CD14-positive monocyte (primary cell): Measurements from ENCODE around the gene TBC1D19. TPM values are rescaled to one million over a fixed set of nuclear protein-coding genes. Genes with fewer than 3 reads are reported as not detected.

Experiments
- DNase-seq, 3 donors: peaks; one replicate each; pipeline ENCODE4 v3.0.0-alpha.2; 2011 to 2022
- H2AFZ ChIP-seq: 2 replicates; pipeline ENCODE4 v1.6.0; 2012; ENCODE audit warnings: mild to moderate bottlenecking, low read depth, low read length, inconsistent platforms; ENCODE audit not compliant: insufficient read depth, poor library complexity, severe bottlenecking
- H3K27ac ChIP-seq, 2 donors: 1 replicate in 1 of 2; 2 replicates in 1 of 2; pipeline ENCODE4 v1.5.1; 2012 to 2013; ENCODE audit warnings: low read length in 2 of 2, control low read depth in 1 of 2, inconsistent platforms in 1 of 2, low read depth in 1 of 2, mild to moderate bottlenecking in 1 of 2
- H3K27me3 ChIP-seq, 2 donors: one replicate each; pipeline versions ENCODE4 v1.6.0 to v1.6.1; 2011 to 2013; ENCODE audit warnings: low read length in 2 of 2; ENCODE audit not compliant: control insufficient read depth in 2 of 2, insufficient read depth in 2 of 2
- H3K36me3 ChIP-seq, 2 donors: replicated peaks in 1 of 2; 1 replicate in 1 of 2; 2 replicates in 1 of 2; pipeline versions ENCODE4 v1.5.1 to v1.6.1; 2012 to 2013; ENCODE audit warnings: low read length in 2 of 2, control low read depth in 1 of 2, inconsistent platforms in 1 of 2, mild to moderate bottlenecking in 1 of 2; ENCODE audit not compliant: insufficient read depth in 2 of 2, control insufficient read depth in 1 of 2
- H3K4me1 ChIP-seq, 2 donors: 1 replicate in 1 of 2; 2 replicates in 1 of 2; pipeline versions ENCODE4 v1.5.1 to v1.6.1; 2012 to 2013; ENCODE audit warnings: low read length in 2 of 2, control low read depth in 1 of 2, inconsistent platforms in 1 of 2, mild to moderate bottlenecking in 1 of 2, moderate library complexity in 1 of 2; ENCODE audit not compliant: insufficient read depth in 2 of 2, control insufficient read depth in 1 of 2
- H3K4me2 ChIP-seq: replicated peaks from 2 replicates; pipeline ENCODE3; 2012; ENCODE audit warnings: low read length, moderate library complexity, mild to moderate bottlenecking; ENCODE audit not compliant: poor library complexity, severe bottlenecking; ENCODE audit errors: extremely low read depth
- H3K4me3 ChIP-seq, 3 experiments: fragments of 200-600 bp in 1 of 3; sonication (generic) in 1 of 3; replicated peaks in 1 of 3; 1 replicate in 2 of 3; 2 replicates in 1 of 3; pipeline ENCODE4 v1.5.1; 2011 to 2013; ENCODE audit warnings: low read length in 3 of 3, mild to moderate bottlenecking in 3 of 3, control low read depth in 2 of 3, low read depth in 2 of 3, inconsistent platforms in 1 of 3, moderate library complexity in 1 of 3
- H3K79me2 ChIP-seq: 2 replicates; pipeline ENCODE4 v1.6.0; 2012; ENCODE audit warnings: mild to moderate bottlenecking, control low read depth, inconsistent platforms, low read length, moderate library complexity; ENCODE audit not compliant: insufficient read depth
- H3K9ac ChIP-seq: 2 replicates; pipeline ENCODE4 v1.6.0; 2017; ENCODE audit warnings: low read length, mild to moderate bottlenecking; ENCODE audit not compliant: insufficient read depth, poor library complexity, severe bottlenecking
- H3K9me3 ChIP-seq, 2 donors: replicated peaks in 1 of 2; 1 replicate in 1 of 2; 2 replicates in 1 of 2; pipeline versions ENCODE4 v1.5.1 to v1.6.1; 2012 to 2013; ENCODE audit warnings: low read length in 2 of 2, control low read depth in 1 of 2; ENCODE audit not compliant: control insufficient read depth in 1 of 2, insufficient read depth in 1 of 2
- H4K20me1 ChIP-seq: 2 replicates; pipeline ENCODE4 v1.6.0; 2012; ENCODE audit warnings: mild to moderate bottlenecking, low read length, control low read depth, moderate library complexity; ENCODE audit not compliant: insufficient read depth
- H3K27ac Mint-ChIP-seq, 7 donors: one replicate each; pipeline ENCODE4 v1.8.0; 2020; ENCODE audit warnings: mild to moderate bottlenecking in 7 of 7, mixed read lengths in 7 of 7, moderate library complexity in 6 of 7, inconsistent platforms in 2 of 7
- H3K27me3 Mint-ChIP-seq, 3 donors: one replicate each; pipeline ENCODE4 v1.8.0; 2021 to 2022; ENCODE audit warnings: low read depth in 3 of 3, mild to moderate bottlenecking in 3 of 3, mixed read lengths in 3 of 3, moderate library complexity in 3 of 3, inconsistent platforms in 1 of 3
- H3K36me3 Mint-ChIP-seq, 2 donors: one replicate each; pipeline ENCODE4 v1.8.0; 2020; ENCODE audit warnings: mixed read lengths in 2 of 2, inconsistent platforms in 1 of 2, mild to moderate bottlenecking in 1 of 2
- H3K4me1 Mint-ChIP-seq: one replicate; pipeline ENCODE4 v1.8.0; 2020; ENCODE audit warnings: mild to moderate bottlenecking, mixed read lengths
- H3K4me3 Mint-ChIP-seq, 2 donors: one replicate each; pipeline ENCODE4 v1.8.0; 2020; ENCODE audit warnings: mild to moderate bottlenecking in 2 of 2, mixed read lengths in 2 of 2, moderate library complexity in 1 of 2
- H3K9me3 Mint-ChIP-seq, 7 donors: one replicate each; pipeline ENCODE4 v1.8.0; 2020 to 2022; ENCODE audit warnings: mixed read lengths in 7 of 7, mild to moderate bottlenecking in 6 of 7, moderate library complexity in 6 of 7, inconsistent platforms in 2 of 7
- CTCF ChIP-seq: fragments of 200-600 bp; IDR thresholded peaks from one replicate; pipeline ENCODE4 v1.8.0; 2022; ENCODE audit warnings: antibody characterized with exemption, mild to moderate bottlenecking
- WGBS: methylation state at CpG from one replicate; pipeline ENCODE4 v1.1.5; 2013; ENCODE audit warnings: missing lambda C conversion rate; ENCODE audit not compliant: insufficient coverage; 5-methylcytosine and 5-hydroxymethylcytosine counted together
- intact Hi-C, 2 donors: fragments of 100-400 bp; cut with micrococcal nuclease; formaldehyde crosslinking; loops; one replicate each; pipeline versions ENCODE4 v1.15.0 to v1.15.1; 2023
- polyA plus RNA-seq, 3 donors: library from polyadenylated mRNA; depleted of rRNA in 1 of 3; unstranded in 2 of 3; stranded (reverse) in 1 of 3; fragments of 300-500 nt in 2 of 3; fragments of >200 nt in 1 of 3; fragmentation: Illumina TruSeq in 2 of 3; gene quantifications; 1 replicate in 2 of 3; 2 replicates in 1 of 3; pipeline ENCODE4 v1.2.3, GENCODE V29; 2012 to 2021

Gene TBC1D19
- polyA plus RNA-seq, 3 donors = 0.19 to 0.84 (median 0.33) TPM

DNA sequence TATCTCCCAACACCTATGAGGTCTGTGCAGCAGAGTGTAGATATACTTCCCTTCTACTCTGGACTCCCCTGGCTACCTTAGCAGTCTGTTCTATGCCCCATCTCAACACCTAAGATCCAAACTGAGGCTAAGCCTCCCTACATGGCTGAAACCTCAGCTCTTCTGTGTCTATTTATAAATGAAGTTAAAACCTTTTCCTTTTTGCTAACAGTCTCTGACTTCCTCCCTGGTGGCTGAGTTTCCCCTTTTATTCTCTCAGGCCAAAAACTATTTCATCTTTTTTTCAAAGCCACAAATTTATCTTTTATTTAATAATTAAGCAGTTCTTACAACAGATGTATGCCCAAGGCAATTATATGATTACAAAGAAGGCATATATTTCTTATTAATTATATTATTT, 164.9 kb downstream of the TBC1D19 start:
- Mint-ChIP-seq H3K4me1 (peaks cover 47% of the 10 kb centered on the region), H3K4me3 (peak overlapping the region in 1 of 2 donors; percentile 61), H3K27ac (peak overlapping the region in 5 of 7 donors; percentile 2 to 88 (median 83)), H3K27me3 (peaks cover 0 to 1% (median 0%) of the 10 kb centered on the region in 3 donors), H3K9me3 (no peaks in the 10 kb centered on the region), H3K36me3 (no peaks in the 10 kb centered on the region)
- Histone ChIP-seq H3K9me3 (no peaks in the 10 kb centered on the region), H3K79me2 (no peaks in the 10 kb centered on the region), H3K4me1 (peaks cover 20 to 39% of the 10 kb centered on the region in 2 donors), H3K9ac (no peak overlapping the region), H3K27ac (peak overlapping the region in 1 of 2 donors; percentile 34), H4K20me1 (no peaks in the 10 kb centered on the region), H3K27me3 (no peaks in the 10 kb centered on the region), H3K4me3 (peak overlapping the region in 1 of 3 experiments; percentile 33), H3K4me2 (peak overlapping the region; percentile 40), H3K36me3 (no peaks in the 10 kb centered on the region), H2AFZ (no peak overlapping the region)
- peak in 1 of 3 donors; percentile 19 for DNase-seq
- no peak for TF ChIP-seq CTCF
- intact Hi-C loops = no loop called here

DNA sequence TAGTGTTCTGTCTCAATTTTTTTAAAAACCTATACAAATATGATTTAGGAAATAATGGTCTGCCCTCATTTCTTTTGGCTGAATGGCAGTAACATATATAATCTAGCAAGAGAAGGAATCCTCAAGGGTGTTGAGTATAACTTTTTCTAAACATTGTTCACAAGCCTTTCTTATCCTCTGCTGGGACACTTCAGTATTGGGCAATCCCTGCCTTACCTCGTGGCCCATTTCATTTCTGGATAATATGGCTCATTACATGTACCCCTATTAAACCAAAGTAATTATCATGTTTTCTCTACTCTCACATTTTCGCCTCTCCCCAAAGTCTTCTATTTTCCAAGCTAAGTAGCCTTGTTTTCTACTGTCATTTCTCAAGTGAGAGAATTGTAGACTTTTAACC, 166.0 kb downstream of the TBC1D19 start:
- no peak overlapping the region for H3K27ac ChIP-seq
- intact Hi-C loops = no loop called here

More for the DNA sequence above, 166.0 kb downstream of the TBC1D19 start:
- Mint-ChIP-seq H3K9me3 (no peaks in the 10 kb centered on the region), H3K36me3 (no peaks in the 10 kb centered on the region), H3K27me3 (peaks cover 0 to 1% (median 0%) of the 10 kb centered on the region in 3 donors), H3K4me3 (no peak overlapping the region), H3K4me1 (peaks cover 47% of the 10 kb centered on the region), H3K27ac (no peak overlapping the region)
- no peaks in the 10 kb centered on the region for H4K20me1 ChIP-seq
- H3K4me3 ChIP-seq = no peak overlapping the region
- H3K9ac ChIP-seq = no peak overlapping the region
- H3K36me3 ChIP-seq = no peaks in the 10 kb centered on the region
- H3K79me2 ChIP-seq = no peaks in the 10 kb centered on the region
- H3K4me1 ChIP-seq = peaks cover 20 to 39% of the 10 kb centered on the region in 2 donors
- no peak overlapping the region for H2AFZ ChIP-seq
- no peaks in the 10 kb centered on the region for H3K9me3 ChIP-seq
- H3K27me3 ChIP-seq = no peaks in the 10 kb centered on the region
- no peak overlapping the region for H3K4me2 ChIP-seq
- WGBS = no CpG with 5 or more reads among the region's 2 CpGs
- no peak for DNase-seq
- no peak for TF ChIP-seq CTCF
